Esophagus muscularis mucosa (tissue), 4 donors: ENCODE measurements around the gene DGCR6L. TPM values are rescaled to one million over a fixed set of nuclear protein-coding genes. Genes with fewer than 3 reads are reported as not detected.
"Not testable (repeated sequence)": the region's sequence is repeated elsewhere in the genome, so short reads cannot be mapped to it uniquely, and the experiment has no call there.

Source experiments
- DNase-seq: peaks from one replicate; pipeline ENCODE4 v3.0.0-alpha.2; 2017; ENCODE audit errors: extremely low spot score
- H3K27ac ChIP-seq, 4 donors: fragments of 200-600 bp; sonication (generic); replicated peaks in 1 of 4; 1 replicate in 3 of 4; 2 replicates in 1 of 4; pipeline ENCODE4 v1.5.1; 2016 to 2019; ENCODE audit warnings: mild to moderate bottlenecking in 1 of 4
- H3K27me3 ChIP-seq, 4 donors: fragments of 200-600 bp; sonication (generic); one replicate each; pipeline versions ENCODE4 v1.5.1 to v1.6.0; 2016 to 2019
- H3K36me3 ChIP-seq, 4 donors: fragments of 200-600 bp; sonication (generic); one replicate each; pipeline ENCODE4 v1.5.1; 2016 to 2019
- H3K4me1 ChIP-seq, 4 donors: fragments of 200-600 bp; sonication (generic); one replicate each; pipeline ENCODE4 v1.5.1; 2016 to 2019
- H3K4me3 ChIP-seq, 4 donors: fragments of 200-600 bp; sonication (generic); 1 replicate in 2 of 4; 2 replicates in 2 of 4; pipeline ENCODE4 v1.5.1; 2016 to 2019; ENCODE audit warnings: mild to moderate bottlenecking in 4 of 4, moderate library complexity in 1 of 4
- H3K9me3 ChIP-seq, 4 donors: fragments of 200-600 bp; sonication (generic); 1 replicate in 3 of 4; 2 replicates in 1 of 4; pipeline ENCODE4 v1.5.1; 2016 to 2019
- CTCF ChIP-seq, 3 experiments: fragments of 200-600 bp in 2 of 3; fragments of 450-650 bp in 1 of 3; sonication (generic) in 2 of 3; IDR thresholded peaks; one replicate each; pipeline ENCODE4 v1.5.1; 2017 to 2019; ENCODE audit warnings: antibody characterized with exemption in 3 of 3, mild to moderate bottlenecking in 2 of 3, moderate library complexity in 1 of 3
- POLR2AphosphoS5 ChIP-seq, 2 donors: sonication (generic); formaldehyde crosslinking; IDR thresholded peaks; one replicate each; pipeline ENCODE4 v1.6.1; 2017; ENCODE audit warnings: antibody characterized with exemption in 2 of 2
- WGBS: methylation state at CpG from one replicate; pipeline ENCODE4 v1.1.5; 2018; 5-methylcytosine and 5-hydroxymethylcytosine counted together
- intact Hi-C: fragments of 100-400 bp; cut with DNase I; formaldehyde crosslinking; loops from one replicate; pipeline ENCODE4 v1.15.1; 2023
- total RNA-seq, 4 donors: library from RNA; depleted of rRNA; stranded (reverse); fragments of >200 nt; gene quantifications; one replicate each; pipeline versions ENCODE4 v1.1.0 to v1.2.1, GENCODE V29; 2016

Gene DGCR6L
- 10 to 100 TPM; 41.5 to 73.0 (median 52.9) TPM for total RNA-seq

GRCh38 chr22:20319745-20320658 is at the start of gene DGCR6L:
DGCR6L (minus strand) TSS chr22:20320060; CDS start chr22:20319988, 72 bp downstream.
- TF ChIP-seq POLR2AphosphoS5 (IDR thresholded peaks at IDR 0.05) (peak; percentile 89 to 90), CTCF (IDR thresholded peaks at IDR 0.05) (no peak)
- peaks cover 0 to 11% (median 4%) of the 10 kb centered on the region in 4 donors for H3K36me3 ChIP-seq
- intact Hi-C loops: loop anchor here (10.0 kb wide), 1 partner anchor 75 kb away; the partner anchor contains the start of gene ZNF74
- no peaks in the 10 kb centered on the region for H3K9me3 ChIP-seq
- no peaks in the 10 kb centered on the region for H3K27me3 ChIP-seq
- WGBS: 0% methylated on average over 21 of the region's 98 CpGs
- peak; percentile 97 for DNase-seq
- H3K4me1 ChIP-seq: peaks cover 35 to 64% (median 48%) of the 10 kb centered on the region in 4 donors
- peak within 1 kb of the TSS; percentile 83 to 91 (median 85) for H3K27ac ChIP-seq
- H3K4me3 ChIP-seq: peak within 1 kb of the TSS; percentile 79 to 96 (median 94)

- H3K4me3 ChIP-seq, H3K9me3 ChIP-seq, H3K36me3 ChIP-seq, intact Hi-C loops, H3K27ac ChIP-seq, DNase-seq: not testable (repeated sequence)
- 88% methylated on average over 7 of the region's 9 CpGs for WGBS
- peaks cover 0 to 11% (median 0%) of the 10 kb centered on the region in 4 donors for H3K27me3 ChIP-seq
- H3K4me1 ChIP-seq: peaks cover 0 to 11% (median 0%) of the 10 kb centered on the region in 4 donors
Measured at GRCh38 chr22:20368875-20369274, 49.0 kb upstream of the DGCR6L start.

GRCh38 chr22:20366841-20367240 is 47.0 kb upstream of the DGCR6L start:
- H3K4me3 ChIP-seq, DNase-seq, H3K36me3 ChIP-seq, intact Hi-C loops, H3K9me3 ChIP-seq, H3K27ac ChIP-seq: not testable (repeated sequence)
- H3K4me1 ChIP-seq: peaks cover 0 to 11% (median 0%) of the 10 kb centered on the region in 4 donors
- H3K27me3 ChIP-seq: peaks cover 0 to 11% (median 0%) of the 10 kb centered on the region in 4 donors
- 97% methylated on average over 5 of the region's 9 CpGs for WGBS

GRCh38 chr22:20364335-20365260 is 44.7 kb upstream of the DGCR6L start:
- intact Hi-C loops, H3K9me3 ChIP-seq, DNase-seq, H3K36me3 ChIP-seq, H3K4me3 ChIP-seq, H3K27ac ChIP-seq: not testable (repeated sequence)
- Histone ChIP-seq H3K4me1 (peaks cover 0 to 11% (median 0%) of the 10 kb centered on the region in 4 donors), H3K27me3 (peaks cover 0 to 11% (median 0%) of the 10 kb centered on the region in 4 donors)
- WGBS: 42% methylated on average over 7 of the region's 11 CpGs

- H3K27me3 ChIP-seq, intact Hi-C loops, H3K9me3 ChIP-seq, H3K4me3 ChIP-seq, DNase-seq, H3K36me3 ChIP-seq, H3K27ac ChIP-seq: not testable (repeated sequence)
- H3K4me1 ChIP-seq: peaks cover 0 to 11% (median 0%) of the 10 kb centered on the region in 4 donors
- 94% methylated on average over 10 of the region's 10 CpGs for WGBS
Measured at GRCh38 chr22:20362403-20362802, 42.5 kb upstream of the DGCR6L start.

GRCh38 chr22:20361752-20362229 is 41.9 kb upstream of the DGCR6L start:
- H3K36me3 ChIP-seq, H3K4me3 ChIP-seq, intact Hi-C loops, DNase-seq, H3K27me3 ChIP-seq, H3K9me3 ChIP-seq, H3K27ac ChIP-seq: not testable (repeated sequence)
- 97% methylated on average over 54 of the region's 54 CpGs for WGBS
- H3K4me1 ChIP-seq: peaks cover 0 to 11% (median 0%) of the 10 kb centered on the region in 4 donors

GRCh38 chr22:20360866-20361751 is 41.2 kb upstream of the DGCR6L start:
- H3K9me3 ChIP-seq, H3K27ac ChIP-seq, DNase-seq, intact Hi-C loops, H3K27me3 ChIP-seq, H3K4me3 ChIP-seq, H3K36me3 ChIP-seq: not testable (repeated sequence)
- WGBS: 94% methylated on average over 143 of the region's 145 CpGs
- H3K4me1 ChIP-seq: peaks cover 0 to 11% (median 0%) of the 10 kb centered on the region in 4 donors

GRCh38 chr22:20360261-20360660 is 40.4 kb upstream of the DGCR6L start:
- H3K27me3 ChIP-seq, H3K4me3 ChIP-seq, H3K9me3 ChIP-seq, H3K27ac ChIP-seq, intact Hi-C loops, H3K36me3 ChIP-seq, DNase-seq: not testable (repeated sequence)
- WGBS: 93% methylated on average over 60 of the region's 60 CpGs
- H3K4me1 ChIP-seq: peaks cover 0 to 11% (median 0%) of the 10 kb centered on the region in 4 donors

- intact Hi-C loops, H3K36me3 ChIP-seq, H3K27me3 ChIP-seq, H3K27ac ChIP-seq, DNase-seq, H3K4me3 ChIP-seq, H3K4me1 ChIP-seq, H3K9me3 ChIP-seq: not testable (repeated sequence)
- 94% methylated on average over 42 of the region's 103 CpGs for WGBS
Measured at GRCh38 chr22:20358503-20359239, 38.8 kb upstream of the DGCR6L start.
